ENCODE measurements around the gene RASL11B.
A peak's percentile ranks its signal among the peaks of the same experiment; 100 is the strongest.

The RASL11B gene

GRCh38 chr4:52914051-52914605 is 52.0 kb downstream of the RASL11B start:
- no peak for DNase-seq (ENCODE audit: low read depth, low spot score)

GRCh38 chr4:52915191-52915590 is 53.1 kb downstream of the RASL11B start:
- DNase-seq (ENCODE audit: low read depth, low spot score) = no peak

- peak; percentile 7 for DNase-seq (ENCODE audit: low read depth, low spot score)
These were observed 53.7 kb downstream of the RASL11B start for GRCh38 chr4:52915730-52916300.

All from ELF-1 (cell line).